ENCODE data around the gene NOPCHAP1.

- TF ChIP-seq CTCF (IDR thresholded peaks at IDR 0.05) (no peak), POLR2A (IDR thresholded peaks at IDR 0.05) (no peak)
Measured at GRCh38 chr12:104964167-104964855, 21.8 kb upstream of the NOPCHAP1 start.
